ENCODE data around the gene FLOT1.

FLOT1 gene

GRCh38 chr6:30700340-30700739, 42.1 kb downstream of the FLOT1 start:
- no peak for DNase-seq (ENCODE audit: low read depth in 2 of 2)

DNA sequence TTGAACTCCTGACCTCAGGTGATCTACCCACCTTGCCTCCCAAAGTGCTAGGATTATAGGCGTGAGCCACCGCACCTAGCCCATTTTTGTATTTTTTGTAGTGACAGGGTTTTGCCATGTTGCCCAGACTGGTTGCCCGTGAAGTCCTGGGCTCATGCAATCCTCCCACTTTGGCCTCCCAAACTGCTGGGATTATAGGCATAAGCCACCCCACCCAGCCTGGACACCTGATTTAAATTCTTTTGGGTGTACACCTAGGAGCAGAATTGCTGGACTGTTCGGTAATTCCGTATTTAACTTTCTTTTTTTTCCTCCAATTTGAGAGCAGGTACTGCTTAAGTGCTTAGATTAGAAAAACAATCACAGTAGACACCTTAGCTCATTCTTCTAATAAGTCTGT, 46.1 kb downstream of the FLOT1 start:
- no peak for DNase-seq (ENCODE audit: low read depth in 2 of 2)

GRCh38 chr6:30691208-30691847, 51.2 kb downstream of the FLOT1 start:
- no peak for DNase-seq (ENCODE audit: low read depth in 2 of 2)

- peak in 1 of 2 donors; percentile 64 for DNase-seq (ENCODE audit: low read depth in 2 of 2)
Observed at GRCh38 chr6:30690403-30691207, 51.9 kb downstream of the FLOT1 start, which contains the start of gene NRM. TSS of gene NRM (minus strand) at chr6:30690984. CDS start at chr6:30690974, 10 bp downstream.

DNA sequence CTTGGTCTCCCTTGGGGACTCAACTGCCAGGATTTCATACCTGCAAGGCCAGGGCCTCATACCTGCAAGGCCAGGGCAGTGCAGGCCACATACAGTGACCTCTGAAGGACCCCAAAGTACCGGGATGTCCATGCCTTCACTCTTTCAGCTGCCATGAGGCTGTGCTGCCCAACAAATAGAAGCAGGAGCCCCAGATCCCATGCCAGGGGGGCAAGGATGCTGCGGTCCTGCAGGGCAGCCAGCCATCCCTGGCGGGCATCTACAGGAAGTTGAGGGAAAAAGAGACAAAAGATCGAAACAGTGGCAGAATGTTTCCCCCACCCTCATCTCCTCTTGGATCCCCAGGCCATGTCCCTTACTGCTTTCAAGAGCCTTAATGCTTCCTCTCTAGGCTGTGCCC, 52.5 kb downstream of the FLOT1 start:
- DNase-seq (ENCODE audit: low read depth in 2 of 2), result no peak

DNA sequence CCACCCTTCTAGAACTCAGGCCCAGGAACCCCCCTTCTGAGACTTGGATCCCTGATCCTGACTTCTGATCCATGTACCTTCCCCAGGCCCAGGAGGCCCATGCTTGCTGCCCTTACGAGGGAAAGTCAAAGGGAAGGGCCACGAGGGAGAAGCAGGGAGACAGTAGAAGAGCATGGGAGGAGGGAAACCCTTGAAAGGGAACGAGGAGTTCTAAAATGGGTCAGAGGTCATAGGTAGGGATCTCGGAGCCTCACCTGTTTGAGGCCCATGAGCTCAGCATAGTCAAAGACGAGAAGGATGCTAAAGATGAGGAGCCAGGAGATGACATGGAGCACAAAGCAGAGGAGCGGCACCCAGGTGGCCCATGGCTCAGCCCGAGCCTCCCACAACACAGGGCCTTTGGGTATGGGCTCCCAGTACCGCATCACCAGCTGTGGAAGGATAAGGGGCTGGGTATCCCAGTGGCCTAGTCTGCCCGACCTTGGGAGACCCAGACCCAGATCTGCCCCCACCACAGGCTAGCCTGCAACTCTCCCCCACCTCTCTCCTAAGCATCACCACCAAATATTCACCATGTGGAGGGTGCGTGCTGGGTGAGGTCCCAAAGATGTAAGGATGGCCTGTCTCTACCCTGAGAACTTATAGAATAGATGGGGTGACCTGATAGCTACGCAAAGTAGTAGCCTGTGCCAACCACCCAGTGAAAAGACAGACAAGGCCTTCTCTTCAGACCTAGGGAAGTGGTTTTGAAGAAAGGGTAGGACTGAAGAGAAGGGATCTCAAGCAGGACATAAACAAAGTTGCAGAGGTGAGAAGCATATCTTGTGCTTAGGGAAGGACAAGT, 53.2 kb downstream of the FLOT1 start:
- no peak for DNase-seq (ENCODE audit: low read depth in 2 of 2)

DNA sequence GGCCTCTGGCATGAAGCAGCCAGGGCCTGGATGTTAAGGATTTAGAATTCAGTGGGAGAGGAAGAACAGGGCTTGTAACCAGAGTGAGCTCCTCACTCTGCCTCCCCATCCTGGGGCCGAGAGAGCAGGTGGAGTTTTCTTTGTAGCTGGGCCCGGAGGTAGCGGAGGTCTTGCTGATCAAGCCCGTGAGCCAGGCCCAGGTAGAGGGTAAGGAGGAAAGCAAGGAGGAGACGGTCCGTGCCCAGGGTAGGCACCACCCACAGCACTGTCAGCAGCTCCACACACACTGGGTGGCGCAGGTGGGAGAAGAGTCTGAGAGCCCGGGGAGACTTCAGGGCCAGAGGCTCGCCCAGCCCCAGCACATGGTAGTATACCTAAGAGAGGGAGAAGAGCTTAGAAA, 53.9 kb downstream of the FLOT1 start:
- no peak for DNase-seq (ENCODE audit: low read depth in 2 of 2)

DNA sequence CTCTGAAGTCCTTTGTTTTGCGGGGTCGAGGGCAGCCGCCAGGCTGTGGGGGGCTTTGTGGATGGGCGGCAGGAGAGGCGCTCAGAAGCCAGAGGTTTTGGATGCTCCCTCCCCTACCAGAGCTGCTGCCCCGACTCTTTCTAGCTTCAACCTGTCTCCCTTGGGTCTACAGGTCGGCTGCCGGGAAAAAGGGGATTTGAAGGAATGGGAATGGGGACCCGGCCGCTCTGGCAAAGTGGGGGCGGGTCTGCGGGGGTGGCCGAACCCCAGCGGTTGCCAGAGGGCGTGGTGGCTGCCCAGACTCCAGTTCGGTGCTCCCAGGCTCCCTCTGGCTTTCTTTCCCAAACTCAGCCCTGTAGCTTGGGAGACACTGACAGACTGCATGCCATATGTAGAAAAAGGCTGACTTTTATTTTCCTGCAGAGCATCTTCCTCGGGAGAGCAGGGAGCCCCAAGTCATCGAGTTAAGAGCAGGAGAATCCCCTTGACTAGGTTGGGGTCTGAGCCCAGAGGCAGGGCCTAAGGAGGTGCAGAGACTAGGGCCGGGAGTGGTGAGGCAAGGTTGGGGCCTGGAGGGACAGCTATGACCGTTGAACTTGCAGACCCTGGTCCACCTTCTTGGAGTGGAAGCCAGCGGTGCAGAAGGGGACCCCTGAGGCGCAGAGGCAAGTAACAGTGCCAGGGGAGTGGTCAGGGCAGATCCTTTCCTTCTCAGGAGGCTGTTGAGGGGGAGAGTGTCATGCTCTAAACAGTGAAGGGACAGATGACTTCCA, 54.6 kb downstream of the FLOT1 start:
- DNase-seq (ENCODE audit: low read depth in 2 of 2), result no peak

DNA sequence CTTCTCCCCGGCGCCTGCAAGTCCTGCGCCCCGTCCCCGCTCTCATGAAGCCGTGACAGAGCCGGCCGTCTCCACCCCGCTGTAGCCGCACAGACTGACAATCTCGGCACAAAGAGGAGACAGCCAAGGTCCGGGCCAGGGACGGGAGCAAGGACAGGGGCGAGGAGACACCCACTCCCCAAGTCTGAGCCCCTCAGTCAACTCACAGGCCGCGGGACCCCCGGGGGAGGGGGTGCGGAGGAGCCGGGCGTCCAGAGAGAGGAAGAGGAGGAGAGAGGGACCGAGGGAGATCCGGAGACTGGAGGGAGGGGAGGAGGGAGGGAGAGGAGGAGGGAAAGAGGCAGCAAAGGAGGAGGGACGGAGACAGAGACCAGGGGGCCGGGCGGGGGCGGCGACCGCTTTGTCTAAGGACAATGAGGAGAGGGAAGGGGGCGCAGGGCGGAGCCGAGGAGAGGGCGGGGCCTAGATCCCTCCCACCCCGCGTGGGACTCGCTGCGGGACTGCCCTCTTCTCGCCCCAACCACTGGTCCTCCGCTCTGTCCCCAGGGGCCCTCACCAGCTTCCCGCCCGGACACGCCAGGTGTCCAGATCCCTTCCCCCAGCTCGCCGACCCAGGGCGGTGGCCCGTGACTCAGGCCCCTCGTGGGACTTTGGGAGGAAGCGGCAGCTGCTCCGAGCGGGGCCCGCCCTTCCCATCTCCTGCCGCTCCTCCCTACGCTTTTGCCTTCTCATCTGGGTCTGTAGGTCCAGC, 55.4 kb downstream of the FLOT1 start:
- peak; percentile 71 to 80 for DNase-seq (ENCODE audit: low read depth in 2 of 2)

GRCh38 chr6:30686009-30686907, 56.2 kb downstream of the FLOT1 start, which contains the start of gene PPP1R18:
TSS of gene PPP1R18 (minus strand) at chr6:30686645. CDS start at chr6:30686018, 627 bp downstream.
- peak; percentile 81 to 86 for DNase-seq (ENCODE audit: low read depth in 2 of 2)

DNA sequence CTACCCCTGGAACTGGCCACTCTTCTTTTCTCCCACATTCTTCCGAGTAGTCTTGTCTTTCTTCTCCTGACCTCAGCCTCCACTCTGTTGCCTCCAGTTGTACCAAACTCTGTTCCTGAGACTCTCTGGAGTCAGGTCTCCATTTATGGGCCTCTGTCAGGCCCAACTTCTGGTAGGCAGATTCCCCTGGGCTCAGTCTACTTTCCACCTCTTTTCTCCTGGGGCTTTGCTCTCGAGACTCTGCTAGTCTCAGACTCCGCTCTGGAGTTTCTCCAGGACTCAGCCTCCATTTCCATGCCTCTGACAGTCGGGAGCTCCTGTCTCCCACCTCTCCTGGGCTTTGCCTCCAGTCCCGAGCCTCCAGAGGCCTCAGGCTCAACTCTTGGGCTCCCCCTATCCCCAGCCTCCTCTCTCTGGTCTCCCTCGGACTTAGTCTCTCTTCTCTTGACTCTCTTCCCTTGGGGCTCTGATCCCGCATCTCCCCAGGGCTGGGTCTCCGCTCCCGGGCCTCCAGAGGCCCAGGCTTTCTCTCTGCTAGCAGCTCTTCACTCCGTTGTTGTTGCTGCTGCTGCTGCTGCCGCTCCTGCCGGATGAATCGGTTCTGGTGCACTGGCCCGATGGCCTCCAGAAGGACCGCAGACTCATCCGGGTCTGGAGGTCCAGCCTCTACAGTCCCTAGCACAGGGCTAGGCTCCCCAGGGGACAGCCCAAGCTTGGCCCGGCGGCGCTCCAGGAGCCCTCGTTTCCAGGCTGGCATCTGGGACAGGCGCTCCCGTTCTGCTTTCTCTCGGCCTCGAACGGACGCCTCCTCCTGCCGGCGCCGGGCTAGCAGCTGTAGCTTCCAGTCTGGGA, 57.1 kb downstream of the FLOT1 start:
- no peak for DNase-seq (ENCODE audit: low read depth in 2 of 2)

- peak; percentile 29 to 52 for DNase-seq (ENCODE audit: low read depth in 2 of 2)
Observed at GRCh38 chr6:30684386-30685156, 57.9 kb downstream of the FLOT1 start.

GRCh38 chr6:30683980-30684338, 58.5 kb downstream of the FLOT1 start:
- DNase-seq (ENCODE audit: low read depth in 2 of 2), result no peak

DNA sequence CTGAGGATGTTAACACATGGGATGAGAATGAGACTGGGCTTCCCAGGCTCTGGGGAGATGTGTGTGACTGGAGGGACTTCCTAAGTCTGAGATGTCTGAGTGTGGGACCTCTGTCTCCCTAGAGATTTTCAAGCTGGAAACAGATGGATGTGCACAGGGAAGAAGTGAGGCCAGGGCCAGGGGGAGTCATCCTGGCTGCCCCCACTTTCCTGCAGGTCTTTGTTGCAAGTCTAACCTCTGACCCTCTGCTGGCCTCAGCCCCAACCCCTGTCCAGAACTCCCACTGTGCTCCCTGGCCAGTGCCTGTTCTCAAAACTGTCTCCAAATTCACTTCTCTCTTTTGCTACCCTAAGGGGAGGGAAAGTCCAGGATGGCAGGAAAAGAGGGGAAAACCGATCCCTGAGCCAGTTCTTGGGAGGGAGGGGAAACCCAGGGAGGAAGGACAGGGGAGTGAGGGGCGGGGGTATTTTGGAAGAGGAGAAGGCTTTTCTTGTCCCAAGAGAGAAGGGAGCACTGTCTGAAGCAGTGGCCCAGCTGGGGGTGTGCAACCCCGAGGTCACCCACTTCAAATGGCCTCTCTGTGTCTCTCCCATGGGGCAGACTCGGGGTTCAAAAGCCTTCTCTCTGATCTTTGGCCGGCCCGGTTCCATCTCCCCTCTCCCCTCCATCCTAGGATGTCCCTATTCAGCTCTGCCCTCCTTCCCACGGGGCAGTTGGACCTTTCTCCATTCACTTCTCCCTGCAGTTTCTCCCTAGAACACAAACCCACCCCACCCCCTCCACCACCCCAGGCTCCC, 59.1 kb downstream of the FLOT1 start:
- DNase-seq (ENCODE audit: low read depth in 2 of 2), result no peak

DNA sequence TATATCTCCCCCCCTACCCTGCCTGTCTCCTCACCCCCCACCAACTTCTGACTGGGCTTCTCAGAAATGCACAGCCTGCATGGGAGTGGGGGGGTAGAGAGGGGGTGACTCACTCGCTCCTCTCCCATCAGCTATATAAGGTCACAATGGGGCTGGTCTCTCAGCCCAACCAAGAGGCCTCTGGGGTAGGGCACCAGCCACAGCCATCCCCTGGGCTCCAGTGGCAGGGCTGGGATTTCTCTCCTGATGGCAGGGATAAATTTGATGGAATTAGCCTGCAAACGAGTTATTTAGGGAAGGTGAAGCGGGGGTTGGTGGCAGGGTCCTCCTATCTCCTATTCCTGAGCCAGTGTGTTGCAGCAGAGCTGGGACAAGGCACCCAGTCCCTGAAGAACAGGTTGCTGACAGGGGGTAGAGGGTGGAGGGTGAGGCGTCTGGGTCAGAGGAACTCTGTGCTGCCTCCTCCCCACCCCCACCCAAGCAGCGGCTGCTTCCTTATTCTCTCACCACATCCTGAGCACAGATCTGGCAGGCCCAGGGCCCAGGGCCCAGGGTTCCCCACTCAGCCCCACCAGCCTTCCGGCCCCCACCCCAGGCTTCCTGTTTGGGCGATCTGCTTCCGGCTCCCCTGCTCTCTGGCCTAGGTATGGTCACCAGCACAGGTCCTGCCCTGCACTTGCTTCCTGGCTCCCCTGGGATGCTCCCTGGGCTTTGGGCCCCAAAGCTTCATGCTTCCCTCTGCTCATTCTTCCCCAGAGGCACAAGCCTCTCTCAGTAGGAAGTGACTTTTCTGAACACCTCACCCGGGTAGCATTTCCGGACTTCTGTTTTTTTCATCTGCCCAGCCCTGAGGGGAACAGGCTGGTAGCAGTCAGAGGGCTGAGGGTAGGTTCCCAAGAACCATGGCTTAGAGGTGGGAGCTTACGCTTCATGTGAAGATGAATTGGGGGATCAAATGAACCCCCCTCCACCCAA, 60.1 kb downstream of the FLOT1 start:
- peak; percentile 82 to 87 for DNase-seq (ENCODE audit: low read depth in 2 of 2)

- no peak for DNase-seq (ENCODE audit: low read depth in 2 of 2)
Observed at GRCh38 chr6:30681766-30682142, 60.7 kb downstream of the FLOT1 start.

All from stimulated activated CD8-positive, alpha-beta memory T cell treated with anti-CD3 and anti-CD28 coated beads, Interleukin-7, amount 100 ng/mL, for 4 hours (primary cell).